Breast epithelium (tissue), 3 donors: ENCODE data around the gene PCMTD2.

Source experiments
- CTCF ChIP-seq, 3 donors: fragments of 450-650 bp; IDR thresholded peaks; one replicate each; pipeline ENCODE4 v1.5.1; 2016 to 2017; ENCODE audit warnings: antibody characterized with exemption in 3 of 3, mild to moderate bottlenecking in 3 of 3, moderate library complexity in 3 of 3
- POLR2A ChIP-seq: fragments of 450-650 bp; IDR thresholded peaks from one replicate; pipeline ENCODE4 v1.6.1; 2016; ENCODE audit warnings: antibody characterized with exemption, mild to moderate bottlenecking, moderate library complexity

GRCh38 chr20:64273109-64273508 lies 17.6 kb downstream of the PCMTD2 start:
- no peak for TF ChIP-seq POLR2A
- no peak for TF ChIP-seq CTCF (IDR thresholded peaks at IDR 0.05)
